Astrocyte (in vitro differentiated cells and primary cell): ENCODE results near the gene MLLT10. TPM values are rescaled to one million over a fixed set of nuclear protein-coding genes. Genes with fewer than 3 reads are reported as not detected.

Source experiments
- DNase-seq: peaks from one replicate; pipeline ENCODE4 v3.0.0-alpha.2; 2010; ENCODE audit warnings: low read depth
- FAIRE-seq: peaks from 2 replicates; lab custom pipeline; 2011; peaks lifted over from hg19 to GRCh38; lab: Jason Lieb, UNC
- H2AFZ ChIP-seq: 2 replicates; pipeline ENCODE4 v1.6.0; 2012; ENCODE audit warnings: low read depth, low read length, inconsistent platforms
- H3K27ac ChIP-seq: 2 replicates; pipeline ENCODE4 v1.5.1; 2011; ENCODE audit warnings: low read depth, low read length, inconsistent platforms
- H3K27me3 ChIP-seq: 2 replicates; pipeline ENCODE4 v1.6.0; 2011; ENCODE audit warnings: low read length, inconsistent platforms; ENCODE audit not compliant: insufficient read depth
- H3K36me3 ChIP-seq: 2 replicates; pipeline ENCODE4 v1.5.1; 2011; ENCODE audit warnings: low read length, inconsistent platforms; ENCODE audit not compliant: insufficient read depth
- H3K4me1 ChIP-seq: 2 replicates; pipeline ENCODE4 v1.5.1; 2011; ENCODE audit warnings: low read length, inconsistent platforms; ENCODE audit not compliant: insufficient read depth
- H3K4me2 ChIP-seq: 2 replicates; pipeline ENCODE4 v1.6.0; 2012; ENCODE audit warnings: low read length, inconsistent platforms
- H3K4me3 ChIP-seq: 2 replicates; pipeline ENCODE4 v1.5.1; 2011; ENCODE audit warnings: low read depth, mild to moderate bottlenecking, low read length, inconsistent platforms; ENCODE audit not compliant: insufficient read depth
- H3K79me2 ChIP-seq: 2 replicates; pipeline ENCODE4 v1.6.0; 2012; ENCODE audit warnings: mild to moderate bottlenecking, low read length, inconsistent platforms; ENCODE audit not compliant: insufficient read depth
- H3K9ac ChIP-seq: 2 replicates; pipeline ENCODE4 v1.6.0; 2012; ENCODE audit warnings: mild to moderate bottlenecking, low read length, inconsistent platforms
- H3K9me3 ChIP-seq: 2 replicates; pipeline ENCODE4 v1.5.1; 2012; ENCODE audit warnings: low read depth, mild to moderate bottlenecking, low read length, inconsistent platforms; ENCODE audit not compliant: insufficient read depth
- H4K20me1 ChIP-seq: 2 replicates; pipeline ENCODE4 v1.6.0; 2012; ENCODE audit warnings: low read length, inconsistent platforms; ENCODE audit not compliant: insufficient read depth
- H3K27ac Mint-ChIP-seq: one replicate; pipeline ENCODE4 v1.8.0; 2021; ENCODE audit warnings: mild to moderate bottlenecking, mixed read lengths; ENCODE audit not compliant: unreplicated experiment
- H3K27me3 Mint-ChIP-seq: one replicate; pipeline ENCODE4 v1.8.0; 2021; ENCODE audit warnings: low read depth, mixed read lengths; ENCODE audit not compliant: unreplicated experiment
- H3K36me3 Mint-ChIP-seq: one replicate; pipeline ENCODE4 v1.8.0; 2021; ENCODE audit warnings: low read depth, mixed read lengths; ENCODE audit not compliant: unreplicated experiment
- H3K4me1 Mint-ChIP-seq: one replicate; pipeline ENCODE4 v1.8.0; 2021; ENCODE audit warnings: low read depth, mixed read lengths; ENCODE audit not compliant: unreplicated experiment
- H3K4me3 Mint-ChIP-seq: one replicate; pipeline ENCODE4 v1.8.0; 2021; ENCODE audit warnings: mild to moderate bottlenecking, moderate library complexity, mixed read lengths; ENCODE audit not compliant: unreplicated experiment
- H3K9me3 Mint-ChIP-seq: one replicate; pipeline ENCODE4 v1.8.0; 2021; ENCODE audit warnings: mild to moderate bottlenecking, mixed read lengths; ENCODE audit not compliant: unreplicated experiment
- EZH2 ChIP-seq: IDR thresholded peaks from 2 replicates; pipeline ENCODE4 v1.6.1; 2012; ENCODE audit warnings: mild to moderate bottlenecking, low read length, inconsistent platforms; ENCODE audit not compliant: insufficient read depth
- total RNA-seq: library from RNA; stranded (reverse); gene quantifications from 2 replicates; pipeline ENCODE4 v1.2.1, GENCODE V29; 2021
- TF ChIP-seq, protein P1 (sequence below): IDR thresholded peaks from 2 replicates; pipeline ENCODE4 v1.5.1; 2011; ENCODE audit warnings: low read depth, mild to moderate bottlenecking, inconsistent platforms, low read length, moderate library complexity; ENCODE audit not compliant: insufficient read depth

MLLT10 gene
- total RNA-seq, 1 donor from 2014 or later: 46.9 TPM

DNA sequence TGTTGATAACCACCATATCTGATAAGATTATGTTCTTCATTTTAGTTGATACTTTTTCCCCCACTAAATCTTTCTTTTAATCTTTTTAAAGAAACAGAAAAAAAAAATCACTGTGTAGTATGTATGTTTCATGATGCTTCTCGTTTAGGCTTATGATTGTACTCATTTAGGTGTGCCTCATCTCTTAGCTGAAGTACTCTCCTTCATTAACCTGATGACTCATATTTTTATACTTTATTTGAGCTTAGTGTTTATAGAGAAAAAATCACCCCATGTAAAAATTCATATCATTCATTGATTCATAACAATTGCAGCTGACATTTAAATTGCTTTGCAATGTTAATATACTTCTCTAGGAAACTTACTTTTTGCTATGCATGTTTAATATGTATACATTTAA lies 158.9 kb downstream of the MLLT10 start:
- no peak overlapping the region for H3K9ac ChIP-seq
- no peak overlapping the region for H3K27ac Mint-ChIP-seq
- H3K4me3 Mint-ChIP-seq: no peak overlapping the region
- no peak overlapping the region for H2AFZ ChIP-seq
- peaks cover 27% of the 10 kb centered on the region for H3K79me2 ChIP-seq
- H3K36me3 Mint-ChIP-seq: peaks cover 3% of the 10 kb centered on the region
- no peaks in the 10 kb centered on the region for H3K27me3 Mint-ChIP-seq
- no peaks in the 10 kb centered on the region for H3K9me3 ChIP-seq
- H3K4me2 ChIP-seq: no peak overlapping the region
- H3K4me1 ChIP-seq: no peaks in the 10 kb centered on the region
- no peak overlapping the region for H3K4me3 ChIP-seq
- FAIRE-seq (no peak), DNase-seq (no peak)
- H4K20me1 ChIP-seq: peaks cover 23% of the 10 kb centered on the region
- no peak overlapping the region for H3K27ac ChIP-seq
- peaks cover 6% of the 10 kb centered on the region for H3K4me1 Mint-ChIP-seq
- H3K36me3 ChIP-seq: no peaks in the 10 kb centered on the region
- H3K27me3 ChIP-seq: no peaks in the 10 kb centered on the region
- TF ChIP-seq, protein P1, sequence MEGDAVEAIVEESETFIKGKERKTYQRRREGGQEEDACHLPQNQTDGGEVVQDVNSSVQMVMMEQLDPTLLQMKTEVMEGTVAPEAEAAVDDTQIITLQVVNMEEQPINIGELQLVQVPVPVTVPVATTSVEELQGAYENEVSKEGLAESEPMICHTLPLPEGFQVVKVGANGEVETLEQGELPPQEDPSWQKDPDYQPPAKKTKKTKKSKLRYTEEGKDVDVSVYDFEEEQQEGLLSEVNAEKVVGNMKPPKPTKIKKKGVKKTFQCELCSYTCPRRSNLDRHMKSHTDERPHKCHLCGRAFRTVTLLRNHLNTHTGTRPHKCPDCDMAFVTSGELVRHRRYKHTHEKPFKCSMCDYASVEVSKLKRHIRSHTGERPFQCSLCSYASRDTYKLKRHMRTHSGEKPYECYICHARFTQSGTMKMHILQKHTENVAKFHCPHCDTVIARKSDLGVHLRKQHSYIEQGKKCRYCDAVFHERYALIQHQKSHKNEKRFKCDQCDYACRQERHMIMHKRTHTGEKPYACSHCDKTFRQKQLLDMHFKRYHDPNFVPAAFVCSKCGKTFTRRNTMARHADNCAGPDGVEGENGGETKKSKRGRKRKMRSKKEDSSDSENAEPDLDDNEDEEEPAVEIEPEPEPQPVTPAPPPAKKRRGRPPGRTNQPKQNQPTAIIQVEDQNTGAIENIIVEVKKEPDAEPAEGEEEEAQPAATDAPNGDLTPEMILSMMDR: no peak
- no peak for TF ChIP-seq EZH2
- no peaks in the 10 kb centered on the region for H3K9me3 Mint-ChIP-seq

DNA sequence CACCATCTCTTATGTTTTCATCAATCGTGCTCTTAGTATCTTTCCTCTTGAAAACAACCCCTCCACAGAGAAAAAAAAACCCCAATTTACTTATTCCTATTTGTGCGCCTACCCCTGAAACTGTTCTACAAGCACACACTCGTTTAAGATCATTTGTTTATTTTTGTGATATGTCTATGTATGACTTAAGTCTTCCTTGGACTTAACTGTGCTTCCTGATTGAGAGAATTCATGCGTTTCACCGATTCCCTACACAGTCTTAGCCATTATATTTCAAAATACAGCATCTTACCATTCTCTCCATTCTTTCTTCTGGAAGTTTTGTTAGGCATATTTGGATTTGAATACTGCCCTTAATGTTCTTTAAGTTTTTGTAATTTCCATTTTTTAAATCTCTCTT lies 159.4 kb downstream of the MLLT10 start:
- no peak for FAIRE-seq

DNA sequence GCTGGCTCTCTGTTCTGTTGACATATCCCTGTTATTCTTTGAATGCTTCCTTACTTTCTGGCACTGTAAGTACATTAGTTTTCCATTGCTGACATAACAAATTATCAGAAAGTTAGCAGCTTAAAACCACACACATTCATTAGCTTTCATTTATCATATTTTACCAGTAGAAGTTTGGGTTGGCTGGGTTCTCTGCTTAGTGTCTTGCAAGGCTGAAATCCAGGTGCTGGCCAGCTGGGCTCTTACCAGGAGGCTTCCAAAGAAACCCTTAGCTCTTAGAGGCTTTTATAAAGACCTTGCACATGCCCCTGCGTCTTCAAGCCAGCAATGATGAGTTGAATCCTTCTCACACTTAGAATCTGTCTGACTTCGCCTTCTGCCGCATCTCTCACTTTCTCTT lies 160.6 kb downstream of the MLLT10 start:
- no peak for TF ChIP-seq EZH2
- TF ChIP-seq, protein P1: no peak
- peaks cover 4% of the 10 kb centered on the region for H3K9me3 Mint-ChIP-seq
- H3K36me3 Mint-ChIP-seq: peaks cover 10% of the 10 kb centered on the region

More for the DNA sequence above, 159.4 kb downstream of the MLLT10 start:
- peaks cover 7% of the 10 kb centered on the region for H3K4me1 Mint-ChIP-seq
- H3K9me3 Mint-ChIP-seq: no peaks in the 10 kb centered on the region
- H3K9me3 ChIP-seq: no peaks in the 10 kb centered on the region
- no peaks in the 10 kb centered on the region for H3K27me3 ChIP-seq
- H3K79me2 ChIP-seq: peaks cover 27% of the 10 kb centered on the region
- H3K36me3 ChIP-seq: no peaks in the 10 kb centered on the region
- no peak overlapping the region for H3K4me3 ChIP-seq
- no peak overlapping the region for H3K4me3 Mint-ChIP-seq
- peaks cover 24% of the 10 kb centered on the region for H4K20me1 ChIP-seq
- H3K4me1 ChIP-seq: no peaks in the 10 kb centered on the region
- H2AFZ ChIP-seq: no peak overlapping the region
- TF ChIP-seq, protein P1: no peak
- TF ChIP-seq EZH2: no peak
- peaks cover 3% of the 10 kb centered on the region for H3K36me3 Mint-ChIP-seq
- no peak overlapping the region for H3K27ac ChIP-seq
- no peak overlapping the region for H3K4me2 ChIP-seq
- no peak overlapping the region for H3K9ac ChIP-seq
- DNase-seq: no peak
- no peaks in the 10 kb centered on the region for H3K27me3 Mint-ChIP-seq
- no peak overlapping the region for H3K27ac Mint-ChIP-seq

More for the DNA sequence above, 160.6 kb downstream of the MLLT10 start:
- H3K4me3 ChIP-seq: no peak overlapping the region
- no peak overlapping the region for H3K9ac ChIP-seq
- H3K4me1 ChIP-seq: no peaks in the 10 kb centered on the region
- Mint-ChIP-seq H3K4me3 (no peak overlapping the region), H3K27me3 (no peaks in the 10 kb centered on the region), H3K27ac (no peak overlapping the region), H3K4me1 (peaks cover 4% of the 10 kb centered on the region)
- peaks cover 34% of the 10 kb centered on the region for H3K79me2 ChIP-seq
- no peaks in the 10 kb centered on the region for H3K36me3 ChIP-seq
- FAIRE-seq (no peak), DNase-seq (peak; percentile 96)
- H4K20me1 ChIP-seq: peaks cover 28% of the 10 kb centered on the region
- no peaks in the 10 kb centered on the region for H3K27me3 ChIP-seq
- no peaks in the 10 kb centered on the region for H3K9me3 ChIP-seq
- no peak overlapping the region for H3K27ac ChIP-seq
- no peak overlapping the region for H3K4me2 ChIP-seq
- H2AFZ ChIP-seq: no peak overlapping the region
